NCI-H526 (cell line): Measurements from ENCODE around the gene MYH11.

ENCODE experiments used
- DNase-seq, 2 experiments: peaks; one replicate each; lab custom pipeline; 2025; lab: John Stamatoyannopoulos, UW

The MYH11 gene

DNA sequence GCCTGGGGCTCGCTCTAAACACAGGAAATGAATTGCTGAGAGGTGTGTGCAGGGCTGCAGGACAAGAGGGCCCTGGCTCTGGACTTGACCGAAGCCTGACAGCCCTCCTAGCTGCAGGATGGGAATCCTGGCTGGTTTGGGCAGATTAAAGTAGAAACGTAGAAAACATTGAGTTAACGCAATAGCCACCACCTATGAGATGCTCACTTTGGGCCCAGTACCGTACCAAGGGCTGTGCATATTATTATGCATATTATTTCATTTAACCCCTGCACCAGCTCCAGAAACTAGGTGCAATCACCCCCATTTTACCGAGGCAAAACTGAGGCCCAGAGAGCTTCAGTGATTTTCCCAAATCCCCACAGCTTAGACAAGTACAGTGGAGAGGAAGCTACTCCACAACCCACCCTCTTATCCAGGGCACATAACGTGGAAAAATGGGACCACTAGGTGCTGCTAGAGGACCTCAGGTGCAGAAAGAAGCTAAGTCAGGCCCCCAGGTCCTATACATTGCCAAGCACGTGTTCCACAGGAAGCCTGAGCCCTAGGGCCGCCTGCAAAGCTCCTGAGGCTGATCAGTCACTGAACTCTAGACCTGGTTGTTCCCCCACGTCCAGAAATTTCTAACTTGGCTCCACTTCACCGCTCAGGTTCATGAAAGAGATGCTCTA lies 79.2 kb downstream of the MYH11 start:
- peak; percentile 67 to 77 for DNase-seq

DNA sequence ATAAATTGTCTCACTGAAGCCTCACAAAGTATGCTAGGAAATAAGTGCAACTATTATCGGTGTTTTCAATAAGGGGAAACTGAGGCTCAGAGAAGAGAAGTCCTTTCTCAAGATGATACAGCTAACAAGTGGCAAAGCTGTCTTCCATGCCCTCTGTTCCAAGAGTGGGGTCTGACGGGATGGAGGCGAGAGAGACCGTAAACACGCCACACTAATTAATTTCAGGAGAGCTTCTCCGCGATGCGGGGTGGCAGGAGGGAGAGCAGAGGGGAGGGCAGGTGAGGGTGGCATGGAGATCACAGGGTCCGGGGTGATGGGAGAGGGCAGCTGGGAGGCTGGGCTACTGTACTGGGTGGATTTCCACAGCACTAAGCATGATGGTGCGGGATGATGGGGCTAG lies 80.3 kb downstream of the MYH11 start:
- DNase-seq = no peak

- DNase-seq = no peak
These were observed 81.0 kb downstream of the MYH11 start for GRCh38 chr16:15775663-15776304.

DNA sequence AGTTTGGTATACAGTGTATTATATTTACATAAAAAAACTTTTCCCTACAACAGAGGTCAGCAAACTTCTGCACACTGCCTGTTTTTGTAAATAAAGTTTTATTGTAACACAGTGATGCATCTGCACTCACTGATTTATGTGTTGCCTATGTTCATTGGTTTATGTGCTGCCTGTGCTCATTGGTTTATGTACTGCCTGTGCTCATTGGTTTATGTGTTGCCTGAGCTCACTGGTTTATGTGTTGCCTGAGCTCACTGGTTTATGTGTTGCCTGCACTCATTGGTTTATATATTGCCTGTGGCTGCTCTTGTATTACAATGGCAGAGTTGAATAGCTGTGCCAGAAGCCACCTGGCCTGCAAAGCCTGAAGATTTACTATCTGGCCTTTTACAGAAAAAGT lies 81.6 kb downstream of the MYH11 start:
- peak in 1 of 2 experiments; percentile 10 for DNase-seq

- DNase-seq = no peak
These were observed 82.9 kb downstream of the MYH11 start for GRCh38 chr16:15773968-15774367.

DNA sequence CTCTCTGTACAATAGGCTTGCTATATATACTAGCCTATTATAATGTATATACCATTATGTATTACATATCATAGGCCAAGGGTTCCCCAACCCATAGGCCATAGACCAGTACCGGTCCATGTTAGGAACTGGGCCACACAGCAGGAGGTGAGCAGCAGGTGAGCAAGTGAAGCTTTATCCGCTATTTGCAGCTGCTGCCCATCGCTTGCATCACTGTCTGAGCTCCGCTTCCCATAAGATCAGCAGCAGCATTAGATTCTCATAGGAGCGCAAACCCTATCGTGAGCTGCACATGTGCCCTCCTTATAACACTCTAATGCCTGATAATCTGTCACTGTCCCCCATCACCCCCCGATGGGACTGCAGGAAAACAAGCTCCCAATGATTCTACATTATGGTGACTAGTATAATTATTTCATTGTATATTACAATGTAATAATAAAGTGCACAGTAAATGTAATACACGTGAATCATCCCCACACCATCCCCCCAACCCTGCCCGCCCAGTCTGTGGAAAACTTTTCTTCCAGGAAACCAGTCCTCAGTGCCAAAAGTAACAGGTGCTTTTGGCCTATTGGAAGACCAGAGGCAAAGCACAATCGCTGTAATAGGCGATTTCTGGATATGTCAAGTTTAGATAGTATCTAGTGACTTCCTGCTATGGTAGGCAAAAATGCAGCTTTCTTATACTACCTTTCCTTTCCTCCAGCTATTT lies 84.1 kb downstream of the MYH11 start:
- DNase-seq = no peak

DNA sequence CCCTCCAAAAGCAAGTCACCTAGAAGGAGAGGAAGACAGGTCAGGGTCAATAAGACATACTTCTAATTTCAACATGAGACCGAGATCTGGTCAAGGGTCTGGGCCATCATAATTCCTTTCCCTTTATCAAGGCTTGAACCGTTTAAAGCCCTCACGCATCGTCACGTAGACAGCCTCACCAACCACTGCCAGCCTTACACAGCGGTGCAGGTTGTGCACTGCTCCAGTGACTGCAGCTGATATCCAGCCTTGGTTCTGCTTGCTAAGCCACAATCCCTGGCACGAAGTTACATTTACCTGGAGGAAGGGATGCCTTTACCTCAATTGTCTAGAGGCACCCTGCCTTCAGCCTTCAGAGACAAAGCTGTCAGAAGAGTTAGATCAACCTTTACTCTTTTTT lies 85.1 kb downstream of the MYH11 start:
- DNase-seq = no peak

DNA sequence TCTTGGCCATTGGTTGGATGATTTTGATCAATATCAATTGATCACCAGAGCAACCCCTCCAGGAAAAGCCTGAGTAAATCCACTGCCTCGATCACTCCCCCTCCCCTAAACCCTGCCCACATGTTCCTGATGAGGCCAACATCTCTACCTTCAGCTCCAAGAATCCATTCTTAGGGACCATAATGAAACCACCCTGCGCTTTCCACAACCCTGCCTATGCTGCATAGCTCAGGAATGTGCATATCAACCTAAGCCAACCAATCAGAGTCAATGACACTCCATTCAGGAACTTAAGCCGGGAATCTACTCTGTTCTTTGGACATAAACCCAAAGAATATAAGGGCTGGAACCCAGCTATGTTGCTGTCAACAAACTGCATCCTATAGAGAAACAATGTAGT lies 86.3 kb downstream of the MYH11 start:
- DNase-seq = no peak

DNA sequence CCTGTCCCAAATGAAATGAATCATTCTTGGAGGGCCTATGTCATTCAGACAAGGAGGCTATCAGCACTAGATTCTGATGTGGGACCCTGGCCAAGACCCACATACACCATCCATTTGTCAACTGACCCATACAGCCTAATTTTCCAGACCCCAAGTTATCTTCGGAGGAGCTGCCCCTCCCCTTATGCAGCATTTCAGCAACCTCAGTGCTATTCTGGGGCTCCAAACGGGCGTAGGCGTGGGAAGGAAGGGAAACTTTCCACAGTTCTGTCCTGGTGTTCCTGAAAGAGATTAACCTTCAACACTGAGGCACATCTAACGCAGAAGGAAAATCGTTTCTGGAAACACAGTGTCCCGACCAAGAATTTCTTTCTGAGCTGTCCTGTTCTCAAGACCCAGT lies 86.7 kb downstream of the MYH11 start:
- no peak for DNase-seq

DNA sequence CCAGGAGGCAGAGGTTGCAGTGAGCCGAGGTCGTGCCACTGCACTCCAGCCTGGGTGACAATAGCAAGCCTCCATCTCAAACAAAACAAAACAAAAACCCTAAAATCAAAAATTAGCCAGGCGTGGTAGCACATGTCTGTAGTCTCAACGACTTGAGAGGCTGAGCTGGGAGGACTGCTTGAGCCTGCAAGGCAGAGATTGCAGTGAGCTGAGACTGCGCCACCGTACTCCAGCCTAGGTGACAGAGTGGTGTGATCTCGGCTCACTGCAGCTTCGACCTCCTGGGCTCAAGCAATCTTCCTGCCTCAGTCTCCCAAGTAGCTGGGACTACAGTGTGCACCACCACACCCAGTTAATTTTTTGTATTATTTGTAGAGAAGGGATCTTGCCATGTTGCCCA lies 87.6 kb downstream of the MYH11 start:
- no peak for DNase-seq

GRCh38 chr16:15768201-15768600 lies 88.6 kb downstream of the MYH11 start:
- DNase-seq = no peak

- DNase-seq = no peak
These were observed 89.9 kb downstream of the MYH11 start for GRCh38 chr16:15766918-15767317.

- peak; percentile 20 to 79 for DNase-seq
These were observed 90.9 kb downstream of the MYH11 start for GRCh38 chr16:15765880-15766279.

DNA sequence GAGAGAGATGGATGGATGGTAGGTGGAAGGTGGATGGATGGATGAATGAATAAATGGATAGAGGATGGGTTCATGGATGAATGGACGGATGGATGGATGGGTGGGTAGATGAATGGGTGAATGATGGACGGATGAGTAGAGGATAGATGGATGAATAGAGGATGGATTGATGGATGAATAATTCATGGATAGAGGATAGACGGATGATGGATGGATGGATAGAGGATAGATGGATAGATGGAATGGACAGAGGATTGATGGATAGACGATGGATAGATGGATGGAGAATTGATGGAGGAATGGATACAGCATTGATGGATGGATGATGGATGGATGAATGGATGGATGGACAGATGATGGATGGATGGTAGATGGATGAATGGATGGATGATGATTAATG lies 91.7 kb downstream of the MYH11 start:
- no peak for DNase-seq

DNA sequence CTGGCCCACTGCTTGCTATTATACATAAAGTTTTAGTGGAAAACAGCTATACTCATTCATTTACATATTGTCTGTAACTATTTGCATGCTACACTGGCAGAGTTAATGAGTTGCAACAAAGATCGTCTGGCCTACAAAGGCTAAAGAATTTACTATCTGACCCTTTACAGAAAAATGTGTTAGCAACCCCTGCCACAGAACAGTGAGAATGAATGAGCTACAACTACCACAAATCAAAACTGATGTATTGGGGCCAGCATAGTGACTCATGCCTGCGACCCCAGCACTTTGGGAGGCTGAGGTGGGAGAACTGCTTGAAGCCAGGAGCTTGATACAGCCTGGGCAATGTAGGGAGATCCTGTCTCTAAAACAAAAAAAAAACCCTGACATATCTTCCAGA lies 92.7 kb downstream of the MYH11 start:
- DNase-seq = peak in 1 of 2 experiments; percentile 57

DNA sequence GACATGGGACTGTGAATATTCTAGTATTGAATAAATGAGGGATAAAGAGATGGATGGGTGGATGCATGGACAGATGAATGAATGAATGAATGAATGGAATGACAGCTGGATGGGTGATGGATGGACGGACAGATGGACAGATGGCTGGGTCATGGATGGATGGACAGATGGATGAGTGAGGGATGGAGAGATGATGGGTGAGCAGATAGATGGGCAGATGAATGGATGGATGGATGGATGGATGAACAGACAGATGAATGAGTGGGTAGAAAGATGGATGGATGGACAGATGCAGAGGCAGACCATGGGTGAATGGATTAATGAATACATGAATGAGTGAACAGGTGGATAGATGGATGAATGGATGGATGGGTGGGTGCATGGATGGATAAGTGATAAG lies 96.7 kb downstream of the MYH11 start:
- no peak for DNase-seq

GRCh38 chr16:15759070-15759469 lies 97.8 kb downstream of the MYH11 start:
- no peak for DNase-seq

- no peak for DNase-seq
These were observed 99.1 kb downstream of the MYH11 start for GRCh38 chr16:15757630-15758251.

GRCh38 chr16:15757077-15757386 lies 99.8 kb downstream of the MYH11 start:
- DNase-seq = no peak

DNA sequence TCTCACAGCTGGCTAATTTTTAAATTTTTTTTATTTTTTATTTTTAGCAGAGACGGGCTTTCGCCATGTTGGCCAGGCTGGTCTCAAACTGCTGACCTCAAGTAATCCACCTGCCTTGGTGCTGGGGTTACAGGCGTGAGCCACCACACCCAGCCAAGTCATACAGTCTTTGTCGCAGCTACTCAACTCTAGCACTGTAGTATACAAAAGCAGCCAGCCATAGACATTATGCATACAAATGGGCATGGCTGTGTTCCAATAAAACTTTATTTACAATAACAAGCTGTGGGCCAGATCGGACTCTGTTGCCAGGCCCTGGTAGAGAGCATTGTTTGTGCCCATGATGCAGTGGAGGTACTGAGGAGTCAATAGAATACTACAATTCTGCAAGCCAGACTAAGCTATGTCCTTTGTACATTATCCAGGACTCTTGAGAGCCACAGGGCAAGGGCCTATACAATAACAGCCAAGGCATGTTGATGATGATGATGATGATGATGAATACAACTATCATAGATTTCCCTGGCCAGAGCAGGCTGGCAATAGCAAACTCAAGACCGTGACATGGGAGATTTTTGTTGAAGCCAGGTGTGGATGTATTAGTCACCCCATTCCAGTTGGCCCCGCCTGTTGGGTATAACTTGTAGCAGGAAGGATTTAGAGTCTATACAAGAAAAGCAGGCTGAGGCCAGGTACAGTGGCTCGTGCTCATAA lies 101.8 kb downstream of the MYH11 start:
- no peak for DNase-seq

DNA sequence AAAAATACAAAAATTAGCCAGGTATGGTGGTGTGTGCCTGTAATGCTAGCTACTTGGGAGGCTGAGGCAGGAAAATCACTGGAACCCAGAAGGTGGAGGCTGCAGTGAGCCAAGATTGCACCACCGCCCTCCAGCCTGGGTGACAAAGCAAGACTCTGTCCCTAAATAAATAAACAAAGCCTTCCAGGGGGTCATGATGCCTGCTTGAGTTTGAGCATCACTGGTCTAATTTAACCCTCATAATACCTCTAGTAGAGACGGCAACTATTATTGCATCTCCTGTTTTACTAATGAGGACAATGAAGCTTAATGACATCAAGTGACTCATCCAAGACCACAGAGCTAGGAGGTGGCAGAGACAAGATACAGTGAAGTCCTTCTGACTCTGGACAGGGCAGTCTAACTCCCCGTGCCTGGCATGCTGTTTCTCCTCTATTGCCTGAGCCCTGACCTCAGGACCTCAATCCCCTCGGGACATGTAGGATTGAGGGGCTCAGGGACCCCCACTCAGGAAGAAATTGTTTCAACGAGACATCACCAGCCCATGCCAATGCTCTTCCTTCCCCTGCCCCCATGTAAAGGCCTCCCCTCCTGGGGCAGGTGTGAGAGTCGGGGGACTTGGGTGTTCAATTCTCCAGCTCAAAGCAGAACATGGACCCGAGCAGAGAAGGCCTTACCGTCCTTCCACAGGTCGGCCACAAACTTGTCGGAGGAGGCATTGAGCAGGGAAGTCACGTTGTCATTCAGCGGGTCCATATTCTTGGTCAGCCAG lies 103.9 kb downstream of the MYH11 start:
- no peak for DNase-seq

GRCh38 chr16:15751940-15752339 lies 104.9 kb downstream of the MYH11 start:
- no peak for DNase-seq
